ENCODE measurements around the gene TUT4. TPM values are rescaled to one million over a fixed set of nuclear protein-coding genes. Genes with fewer than 3 reads are reported as not detected.

TUT4 gene
- total and polyA plus RNA-seq, 9 donors = 35.6 to 90.5 (median 65.2) TPM

- TF ChIP-seq EP300 (IDR thresholded peaks at IDR 0.05) = no peak
- peaks cover 10% of the 10 kb centered on the region for H3K4me1 ChIP-seq (ENCODE audit: insufficient read depth)
- WGBS, 3 donors = 79 to 86% (median 82%) methylated on average over 3 of the region's 3 CpGs
- no peaks in the 10 kb centered on the region for H3K27me3 ChIP-seq
- no peaks in the 10 kb centered on the region for H3K9me3 ChIP-seq
- H3K27ac ChIP-seq = no peak overlapping the region
- DNase-seq = no peak
- intact Hi-C loops (cut with DNase I) = no loop called here
- H3K36me3 ChIP-seq = no peaks in the 10 kb centered on the region
- no peak overlapping the region for H3K4me3 ChIP-seq
These were observed 21.5 kb downstream of the TUT4 start for GRCh38 chr1:52531249-52531872.

GRCh38 chr1:52530563-52531144 lies 22.2 kb downstream of the TUT4 start:
- WGBS, 3 donors = 72 to 77% (median 72%) methylated on average over 5 of the region's 5 CpGs

DNA sequence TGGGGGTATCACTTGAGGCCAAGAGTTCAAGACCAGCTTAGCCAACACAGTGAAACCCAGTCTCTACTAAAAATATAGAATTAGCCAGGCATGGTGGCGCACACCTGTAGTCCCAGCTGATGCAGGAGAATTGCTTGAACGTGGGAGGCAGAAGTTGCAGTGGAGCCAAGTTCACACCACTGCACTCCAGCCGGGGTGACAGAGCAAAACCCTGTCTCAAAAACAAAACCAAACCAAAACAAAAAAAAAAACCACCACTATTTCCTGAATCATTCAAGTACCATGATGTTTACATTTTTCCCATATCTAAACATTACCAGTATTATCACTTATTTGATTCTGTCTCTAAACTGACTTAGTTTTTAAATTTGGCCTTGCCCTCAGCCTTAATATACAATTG lies 29.5 kb downstream of the TUT4 start:
- H3K4me3 ChIP-seq = no peak overlapping the region
- H3K27ac ChIP-seq = no peak overlapping the region
- no peaks in the 10 kb centered on the region for H3K4me1 ChIP-seq (ENCODE audit: insufficient read depth)
- H3K9me3 ChIP-seq = no peaks in the 10 kb centered on the region
- no peaks in the 10 kb centered on the region for H3K27me3 ChIP-seq
- no peak for DNase-seq
- TF ChIP-seq CTCF (IDR thresholded peaks at IDR 0.05) (no peak), POLR2A (IDR thresholded peaks at IDR 0.05) (no peak), EP300 (IDR thresholded peaks at IDR 0.05) (no peak)
- intact Hi-C loops (cut with DNase I) = no loop called here
- no peaks in the 10 kb centered on the region for H3K36me3 ChIP-seq
- 36 to 51% (median 40%) methylated on average over 3 of the region's 3 CpGs for WGBS, 3 donors

More at GRCh38 chr1:52530563-52531144, 22.2 kb downstream of the TUT4 start:
- TF ChIP-seq EP300 (IDR thresholded peaks at IDR 0.05) = no peak
- TF ChIP-seq POLR2A (IDR thresholded peaks at IDR 0.05) = no peak
- no peak for TF ChIP-seq CTCF (IDR thresholded peaks at IDR 0.05)
- Histone ChIP-seq H3K27ac (no peak overlapping the region), H3K27me3 (no peaks in the 10 kb centered on the region), H3K4me1 (ENCODE audit: insufficient read depth) (peaks cover 10% of the 10 kb centered on the region), H3K4me3 (no peak overlapping the region), H3K36me3 (no peaks in the 10 kb centered on the region), H3K9me3 (no peaks in the 10 kb centered on the region)
- DNase-seq = no peak
- intact Hi-C loops (cut with DNase I) = no loop called here

- no peak for DNase-seq
- TF ChIP-seq EP300 (IDR thresholded peaks at IDR 0.05) (no peak), CTCF (IDR thresholded peaks at IDR 0.05) (no peak), POLR2A (IDR thresholded peaks at IDR 0.05) (no peak)
- H3K9me3 ChIP-seq = no peaks in the 10 kb centered on the region
- H3K4me1 ChIP-seq (ENCODE audit: insufficient read depth) = no peaks in the 10 kb centered on the region
- no peak overlapping the region for H3K4me3 ChIP-seq
- H3K36me3 ChIP-seq = no peaks in the 10 kb centered on the region
- intact Hi-C loops (cut with DNase I) = no loop called here
- no peak overlapping the region for H3K27ac ChIP-seq
- WGBS, 3 donors = 84 to 90% (median 89%) methylated on average over 2 of the region's 2 CpGs
- H3K27me3 ChIP-seq = no peaks in the 10 kb centered on the region
These were observed 32.7 kb downstream of the TUT4 start for GRCh38 chr1:52520148-52520547.

GRCh38 chr1:52518962-52519361 lies 33.9 kb downstream of the TUT4 start:
- H3K4me1 ChIP-seq (ENCODE audit: insufficient read depth) = no peaks in the 10 kb centered on the region
- H3K27me3 ChIP-seq = no peaks in the 10 kb centered on the region
- H3K36me3 ChIP-seq = no peaks in the 10 kb centered on the region
- H3K4me3 ChIP-seq = no peak overlapping the region
- WGBS, 3 donors = 96 to 98% (median 97%) methylated on average over 2 of the region's 2 CpGs
- DNase-seq = no peak
- intact Hi-C loops (cut with DNase I) = no loop called here
- TF ChIP-seq CTCF (IDR thresholded peaks at IDR 0.05) (no peak), EP300 (IDR thresholded peaks at IDR 0.05) (no peak), POLR2A (IDR thresholded peaks at IDR 0.05) (no peak)
- H3K9me3 ChIP-seq = no peaks in the 10 kb centered on the region
- H3K27ac ChIP-seq = no peak overlapping the region

All from ovary (tissue), 9 donors.